Breast epithelium (tissue), 4 donors: ENCODE results near the gene MSH6. TPM values are rescaled to one million over a fixed set of nuclear protein-coding genes. Genes with fewer than 3 reads are reported as not detected.

ENCODE experiments used
- DNase-seq, 2 donors: peaks; one replicate each; pipeline ENCODE4 v3.0.0-alpha.2; 2019; ENCODE audit warnings: low spot score in 2 of 2
- H3K27ac ChIP-seq, 2 donors: fragments of 200-600 bp; sonication (generic) in 1 of 2; one replicate each; pipeline ENCODE4 v1.5.1; 2016 to 2019; ENCODE audit warnings: mild to moderate bottlenecking in 1 of 2
- H3K27me3 ChIP-seq, 2 donors: fragments of 200-600 bp; sonication (generic) in 1 of 2; one replicate each; pipeline versions ENCODE4 v1.5.1 to v1.6.0; 2017 to 2019; ENCODE audit warnings: control low read depth in 1 of 2, mild to moderate bottlenecking in 1 of 2
- H3K36me3 ChIP-seq: fragments of 200-600 bp; one replicate; pipeline ENCODE4 v1.5.1; 2019
- H3K4me1 ChIP-seq, 2 donors: fragments of 200-600 bp; sonication (generic); one replicate each; pipeline ENCODE4 v1.5.1; 2016 to 2019; ENCODE audit warnings: control low read depth in 1 of 2
- H3K4me3 ChIP-seq, 3 donors: fragments of 200-600 bp; sonication (generic); 1 replicate in 2 of 3; 2 replicates in 1 of 3; pipeline ENCODE4 v1.5.1; 2016 to 2019; ENCODE audit warnings: mild to moderate bottlenecking in 3 of 3, moderate library complexity in 2 of 3
- H3K9me3 ChIP-seq, 2 donors: fragments of 200-600 bp; sonication (generic) in 1 of 2; one replicate each; pipeline ENCODE4 v1.5.1; 2016 to 2019; ENCODE audit warnings: control low read depth in 1 of 2
- CTCF ChIP-seq, 3 donors: fragments of 450-650 bp; IDR thresholded peaks; one replicate each; pipeline ENCODE4 v1.5.1; 2016 to 2017; ENCODE audit warnings: antibody characterized with exemption in 3 of 3, mild to moderate bottlenecking in 3 of 3, moderate library complexity in 3 of 3
- POLR2A ChIP-seq: fragments of 450-650 bp; IDR thresholded peaks from one replicate; pipeline ENCODE4 v1.6.1; 2016; ENCODE audit warnings: antibody characterized with exemption, mild to moderate bottlenecking, moderate library complexity
- POLR2AphosphoS5 ChIP-seq, 3 donors: sonication (generic); formaldehyde crosslinking; IDR thresholded peaks; one replicate each; pipeline ENCODE4 v1.6.1; 2017; ENCODE audit warnings: antibody characterized with exemption in 3 of 3
- intact Hi-C: fragments of 100-400 bp; cut with DNase I; formaldehyde crosslinking; loops from one replicate; pipeline ENCODE4 v1.15.1; 2023; ENCODE audit warnings: low total_unique reads
- total RNA-seq, 3 donors: library from RNA; depleted of rRNA; stranded (reverse); fragments of >200 nt; gene quantifications; one replicate each; pipeline ENCODE4 v1.1.0, GENCODE V29; 2016

MSH6 gene
- total RNA-seq, 3 donors from 2014 or later: 31.4 to 60.0 (median 42.6) TPM

- Histone ChIP-seq H3K27me3 (no peaks in the 10 kb centered on the region), H3K4me1 (no peaks in the 10 kb centered on the region), H3K9me3 (no peaks in the 10 kb centered on the region), H3K36me3 (no peaks in the 10 kb centered on the region), H3K27ac (no peak overlapping the region), H3K4me3 (no peak overlapping the region)
- intact Hi-C loops: no loop called here
- TF ChIP-seq CTCF (IDR thresholded peaks at IDR 0.05) (no peak), POLR2A (no peak), POLR2AphosphoS5 (IDR thresholded peaks at IDR 0.05) (no peak)
- no peak for DNase-seq
Measured at GRCh38 chr2:47738331-47738730, 44.6 kb upstream of the MSH6 start.

GRCh38 chr2:47741101-47741500 is 41.8 kb upstream of the MSH6 start:
- Histone ChIP-seq H3K4me1 (no peaks in the 10 kb centered on the region), H3K9me3 (no peaks in the 10 kb centered on the region), H3K36me3 (no peaks in the 10 kb centered on the region), H3K4me3 (no peak overlapping the region), H3K27me3 (no peaks in the 10 kb centered on the region), H3K27ac (no peak overlapping the region)
- no peak for TF ChIP-seq POLR2A
- TF ChIP-seq CTCF (IDR thresholded peaks at IDR 0.05): no peak
- TF ChIP-seq POLR2AphosphoS5 (IDR thresholded peaks at IDR 0.05): no peak
- intact Hi-C loops: no loop called here
- DNase-seq: no peak

- intact Hi-C loops: no loop called here
- no peaks in the 10 kb centered on the region for H3K27me3 ChIP-seq
- H3K4me1 ChIP-seq: no peaks in the 10 kb centered on the region
- no peak overlapping the region for H3K4me3 ChIP-seq
- peaks cover 0 to 1% of the 10 kb centered on the region in 2 donors for H3K9me3 ChIP-seq
- no peak overlapping the region for H3K27ac ChIP-seq
- no peak for DNase-seq
- no peaks in the 10 kb centered on the region for H3K36me3 ChIP-seq
- TF ChIP-seq CTCF (IDR thresholded peaks at IDR 0.05): no peak
- TF ChIP-seq POLR2A: no peak
- TF ChIP-seq POLR2AphosphoS5 (IDR thresholded peaks at IDR 0.05): no peak
Measured at GRCh38 chr2:47741637-47742036, 41.3 kb upstream of the MSH6 start.

GRCh38 chr2:47744074-47744473 is 38.9 kb upstream of the MSH6 start:
- Histone ChIP-seq H3K36me3 (no peaks in the 10 kb centered on the region), H3K4me3 (no peak overlapping the region), H3K27ac (no peak overlapping the region), H3K4me1 (no peaks in the 10 kb centered on the region), H3K27me3 (no peaks in the 10 kb centered on the region), H3K9me3 (peaks cover 11 to 15% of the 10 kb centered on the region in 2 donors)
- intact Hi-C loops: no loop called here
- no peak for DNase-seq
- no peak for TF ChIP-seq CTCF (IDR thresholded peaks at IDR 0.05)
- TF ChIP-seq POLR2AphosphoS5 (IDR thresholded peaks at IDR 0.05): no peak

GRCh38 chr2:47747878-47748277 is 35.1 kb upstream of the MSH6 start:
- H3K9me3 ChIP-seq: peaks cover 11 to 15% of the 10 kb centered on the region in 2 donors
- DNase-seq: no peak
- H3K4me3 ChIP-seq: no peak overlapping the region
- no peaks in the 10 kb centered on the region for H3K4me1 ChIP-seq
- H3K36me3 ChIP-seq: no peaks in the 10 kb centered on the region
- H3K27me3 ChIP-seq: no peaks in the 10 kb centered on the region
- intact Hi-C loops: no loop called here
- TF ChIP-seq POLR2AphosphoS5 (IDR thresholded peaks at IDR 0.05): no peak
- TF ChIP-seq POLR2A: no peak
- no peak for TF ChIP-seq CTCF (IDR thresholded peaks at IDR 0.05)
- H3K27ac ChIP-seq: no peak overlapping the region
